Measurements from ENCODE around the gene STBD1. TPM values are rescaled to one million over a fixed set of nuclear protein-coding genes. Genes with fewer than 3 reads are reported as not detected.
"Not testable (repeated sequence)": the region's sequence is repeated elsewhere in the genome, so short reads cannot be mapped to it uniquely, and the experiment has no call there.

STBD1 gene
- total and polyA plus RNA-seq, 2 experiments from 2014 or later: 29.7 to 34.2 TPM

- Histone ChIP-seq H3K4me1 (ENCODE audit: insufficient read depth) (peaks cover 11% of the 10 kb centered on the region), H3K27me3 (no peaks in the 10 kb centered on the region), H3K9me2 (replicated peaks; ENCODE audit: insufficient read depth) (no peaks in the 10 kb centered on the region), H2AFZ (no peak overlapping the region), H3K36me3 (replicated peaks; ENCODE audit: insufficient read depth, low read depth) (no peaks in the 10 kb centered on the region), H3K9me3 (ENCODE audit: low read depth) (no peaks in the 10 kb centered on the region), H4K20me1 (ENCODE audit: insufficient read depth, poor library complexity, severe bottlenecking) (no peaks in the 10 kb centered on the region), H3K4me2 (no peak overlapping the region), H3K79me2 (no peaks in the 10 kb centered on the region), H3K4me3 (no peak overlapping the region), H3K27ac (peak overlapping the region; percentile 65)
- WGBS (ENCODE audit: low lambda C conversion rate, missing lambda C conversion rate): 77% methylated on average over 6 of the region's 6 CpGs
- DNase-seq (ENCODE audit: low spot score): no peak
- TF ChIP-seq EZH2 (IDR thresholded peaks at IDR 0.05; ENCODE audit: borderline replicate concordance): no peak
- no peak for TF ChIP-seq CTCF (IDR thresholded peaks at IDR 0.05; ENCODE audit: poor library complexity)
Observed at GRCh38 chr4:76280488-76281441, 25.8 kb upstream of the STBD1 start.

- H3K9me3 ChIP-seq (ENCODE audit: low read depth); H3K36me3 ChIP-seq (replicated peaks; ENCODE audit: insufficient read depth, low read depth); H3K4me3 ChIP-seq; H2AFZ ChIP-seq; H3K27ac ChIP-seq; H3K79me2 ChIP-seq; H3K4me2 ChIP-seq; H3K27me3 ChIP-seq; DNase-seq (ENCODE audit: low spot score); H4K20me1 ChIP-seq (ENCODE audit: insufficient read depth, poor library complexity, severe bottlenecking); H3K4me1 ChIP-seq (ENCODE audit: insufficient read depth); H3K9me2 ChIP-seq (replicated peaks; ENCODE audit: insufficient read depth): not testable (repeated sequence)
- 91% methylated on average over 6 of the region's 6 CpGs for WGBS (ENCODE audit: low lambda C conversion rate, missing lambda C conversion rate)
Observed at GRCh38 chr4:76281594-76281993, 24.9 kb upstream of the STBD1 start.

- Histone ChIP-seq H3K4me1 (ENCODE audit: insufficient read depth) (peaks cover 7% of the 10 kb centered on the region), H4K20me1 (ENCODE audit: insufficient read depth, poor library complexity, severe bottlenecking) (no peaks in the 10 kb centered on the region), H3K79me2 (no peaks in the 10 kb centered on the region), H3K9me2 (replicated peaks; ENCODE audit: insufficient read depth) (no peaks in the 10 kb centered on the region), H3K36me3 (replicated peaks; ENCODE audit: insufficient read depth, low read depth) (no peaks in the 10 kb centered on the region), H2AFZ (no peak overlapping the region), H3K9me3 (ENCODE audit: low read depth) (no peaks in the 10 kb centered on the region), H3K4me2 (no peak overlapping the region), H3K27me3 (no peaks in the 10 kb centered on the region), H3K27ac (no peak overlapping the region), H3K4me3 (no peak overlapping the region)
- TF ChIP-seq CTCF (IDR thresholded peaks at IDR 0.05; ENCODE audit: poor library complexity): no peak
- TF ChIP-seq EZH2phosphoT487 (IDR thresholded peaks at IDR 0.05; ENCODE audit: low read depth, severe bottlenecking, unreplicated experiment): no peak
- TF ChIP-seq EZH2 (IDR thresholded peaks at IDR 0.05; ENCODE audit: borderline replicate concordance): no peak
- WGBS (ENCODE audit: low lambda C conversion rate, missing lambda C conversion rate): 67% methylated on average over 6 of the region's 6 CpGs
- no peak for DNase-seq (ENCODE audit: low spot score)
Observed at GRCh38 chr4:76282941-76283689, 23.4 kb upstream of the STBD1 start.

GRCh38 chr4:76283900-76284299 lies 22.6 kb upstream of the STBD1 start:
- no peak for TF ChIP-seq EZH2phosphoT487 (IDR thresholded peaks at IDR 0.05; ENCODE audit: low read depth, severe bottlenecking, unreplicated experiment)
- no peak for TF ChIP-seq EZH2 (IDR thresholded peaks at IDR 0.05; ENCODE audit: borderline replicate concordance)
- no peak for TF ChIP-seq CTCF (IDR thresholded peaks at IDR 0.05; ENCODE audit: poor library complexity)
- Histone ChIP-seq H2AFZ (no peak overlapping the region), H3K27ac (no peak overlapping the region), H3K79me2 (no peaks in the 10 kb centered on the region), H3K9me2 (replicated peaks; ENCODE audit: insufficient read depth) (no peaks in the 10 kb centered on the region), H3K4me2 (no peak overlapping the region), H3K27me3 (no peaks in the 10 kb centered on the region), H3K36me3 (replicated peaks; ENCODE audit: insufficient read depth, low read depth) (no peaks in the 10 kb centered on the region), H3K4me3 (no peak overlapping the region), H4K20me1 (ENCODE audit: insufficient read depth, poor library complexity, severe bottlenecking) (no peaks in the 10 kb centered on the region), H3K4me1 (ENCODE audit: insufficient read depth) (peaks cover 7% of the 10 kb centered on the region), H3K9me3 (ENCODE audit: low read depth) (no peaks in the 10 kb centered on the region)
- DNase-seq (ENCODE audit: low spot score): no peak
- 92% methylated on average over 4 of the region's 4 CpGs for WGBS (ENCODE audit: low lambda C conversion rate, missing lambda C conversion rate)

- not testable (repeated sequence) for H3K4me1 ChIP-seq (ENCODE audit: insufficient read depth); H3K9me3 ChIP-seq (ENCODE audit: low read depth); H3K36me3 ChIP-seq (replicated peaks; ENCODE audit: insufficient read depth, low read depth); H3K4me2 ChIP-seq; H3K4me3 ChIP-seq; H4K20me1 ChIP-seq (ENCODE audit: insufficient read depth, poor library complexity, severe bottlenecking); H3K27ac ChIP-seq; H3K27me3 ChIP-seq; H2AFZ ChIP-seq; DNase-seq (ENCODE audit: low spot score); H3K79me2 ChIP-seq; H3K9me2 ChIP-seq (replicated peaks; ENCODE audit: insufficient read depth)
- 88% methylated on average over 3 of the region's 3 CpGs for WGBS (ENCODE audit: low lambda C conversion rate, missing lambda C conversion rate)
Observed at GRCh38 chr4:76287811-76288210, 18.7 kb upstream of the STBD1 start.
